Jurkat, Clone E6-1 (cell line): Measurements from ENCODE around the gene SNED1.

Source experiments
- DNase-seq: peaks from one replicate; pipeline ENCODE4 v3.0.0-alpha.2; 2011; ENCODE audit warnings: low read depth, low spot score
- H3K4me3 ChIP-seq: 2 replicates; pipeline ENCODE4 v1.5.1; 2011; ENCODE audit warnings: mild to moderate bottlenecking, low read length, control low read depth, moderate library complexity

The SNED1 gene

GRCh38 chr2:240988571-240989271, 9.7 kb upstream of the SNED1 start:
- no peak overlapping the region for H3K4me3 ChIP-seq
- DNase-seq = no peak

- DNase-seq = no peak
- no peak overlapping the region for H3K4me3 ChIP-seq
Observed at GRCh38 chr2:240989451-240990265, 8.8 kb upstream of the SNED1 start.

GRCh38 chr2:240990266-240990529, 8.2 kb upstream of the SNED1 start:
- DNase-seq = no peak
- no peak overlapping the region for H3K4me3 ChIP-seq

- no peak overlapping the region for H3K4me3 ChIP-seq
- no peak for DNase-seq
Observed at GRCh38 chr2:240990726-240991377, 7.6 kb upstream of the SNED1 start.

GRCh38 chr2:240991378-240992263, 6.8 kb upstream of the SNED1 start:
- no peak for DNase-seq
- no peak overlapping the region for H3K4me3 ChIP-seq

- no peak for DNase-seq
- H3K4me3 ChIP-seq = no peak overlapping the region
Observed at GRCh38 chr2:240992572-240993291, 5.7 kb upstream of the SNED1 start.

- H3K4me3 ChIP-seq = no peak overlapping the region
- no peak for DNase-seq
Observed at GRCh38 chr2:240993446-240994170, 4.8 kb upstream of the SNED1 start.

GRCh38 chr2:240994171-240994896, 4.1 kb upstream of the SNED1 start:
- DNase-seq = no peak
- no peak overlapping the region for H3K4me3 ChIP-seq

- H3K4me3 ChIP-seq = no peak overlapping the region
- no peak for DNase-seq
Observed at GRCh38 chr2:240995041-240996021, 3.1 kb upstream of the SNED1 start.

- no peak for DNase-seq
- H3K4me3 ChIP-seq = no peak overlapping the region
Observed at GRCh38 chr2:240996161-240996833, 2.1 kb upstream of the SNED1 start.

GRCh38 chr2:240996834-240997140, 1.6 kb upstream of the SNED1 start:
- no peak for DNase-seq
- no peak overlapping the region for H3K4me3 ChIP-seq

GRCh38 chr2:240997141-240997855, 1.1 kb upstream of the SNED1 start:
- H3K4me3 ChIP-seq = no peak overlapping the region

GRCh38 chr2:240998706-240998994, 232 bp downstream of the SNED1 start:
- H3K4me3 ChIP-seq = no peak overlapping the region
- no peak for DNase-seq

More at GRCh38 chr2:240997141-240997855, 1.1 kb upstream of the SNED1 start:
- DNase-seq = no peak

GRCh38 chr2:240998995-240999791, 775 bp downstream of the SNED1 start:
- no peak overlapping the region for H3K4me3 ChIP-seq

More at GRCh38 chr2:240998995-240999791, 775 bp downstream of the SNED1 start:
- DNase-seq = no peak
